ENCODE measurements around the gene ISLR2.
A peak's percentile ranks its signal among the peaks of the same experiment; 100 is the strongest.
"Not testable (repeated sequence)": the region's sequence is repeated elsewhere in the genome, so short reads cannot be mapped to it uniquely, and the experiment has no call there.

Gene ISLR2

GRCh38 chr15:74130155-74130848 lies at the start of gene ISLR2:
TSS of gene ISLR2 (plus strand) at chr15:74130586. CDS start at chr15:74132755, 2,169 bp downstream.
- DNase-seq = no peak

DNA sequence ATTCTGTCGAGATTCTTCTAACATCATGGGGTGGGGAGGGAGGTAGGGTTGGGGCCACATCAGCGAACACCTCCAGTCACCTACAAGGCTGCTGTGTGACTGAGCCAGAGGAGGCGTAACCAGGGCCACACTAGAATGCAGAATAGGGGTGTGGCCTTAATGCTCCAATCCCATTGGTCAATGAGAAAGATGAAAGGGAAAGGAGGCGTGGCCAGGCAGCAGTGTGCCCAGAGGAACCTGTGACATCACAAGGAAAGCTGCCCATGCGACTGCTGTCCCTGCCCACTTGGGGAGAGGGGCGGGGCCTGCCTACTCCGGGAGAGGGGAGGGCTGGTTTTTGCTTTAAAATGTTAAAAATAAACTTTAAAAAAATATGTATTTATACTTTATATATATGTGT lies 47.9 kb upstream of the ISLR2 start, which contains the start of gene GOLGA6A:
GOLGA6A (minus strand) TSS at position 101 of the 400 bp plus-strand sequence; CDS start at position 60, 41 bp downstream.
- DNase-seq = not testable (repeated sequence)

GRCh38 chr15:74094567-74094966 lies 35.8 kb upstream of the ISLR2 start:
- not testable (repeated sequence) for DNase-seq

DNA sequence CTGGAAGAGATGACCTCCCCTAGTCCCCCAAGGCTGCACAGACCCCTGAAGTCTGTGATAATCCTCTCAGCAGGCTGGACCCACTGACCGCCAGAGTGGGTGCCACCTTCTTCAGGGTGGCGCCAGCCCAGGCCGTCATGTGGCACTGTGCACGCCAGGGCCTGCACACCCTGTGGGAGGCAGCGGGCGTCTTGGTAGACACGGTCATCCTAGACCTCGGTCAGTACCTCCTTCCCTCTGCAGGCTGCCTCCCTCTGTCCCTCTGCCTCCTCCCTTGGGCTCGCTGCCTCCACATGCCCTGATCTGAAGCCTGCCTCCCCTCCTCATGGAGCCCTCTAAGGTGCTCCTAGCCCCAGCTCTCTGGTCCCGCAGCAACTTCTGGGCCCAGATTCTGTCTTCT lies 34.8 kb upstream of the ISLR2 start:
- DNase-seq = not testable (repeated sequence)

GRCh38 chr15:74096753-74097474 lies 33.5 kb upstream of the ISLR2 start:
- DNase-seq = not testable (repeated sequence)

DNA sequence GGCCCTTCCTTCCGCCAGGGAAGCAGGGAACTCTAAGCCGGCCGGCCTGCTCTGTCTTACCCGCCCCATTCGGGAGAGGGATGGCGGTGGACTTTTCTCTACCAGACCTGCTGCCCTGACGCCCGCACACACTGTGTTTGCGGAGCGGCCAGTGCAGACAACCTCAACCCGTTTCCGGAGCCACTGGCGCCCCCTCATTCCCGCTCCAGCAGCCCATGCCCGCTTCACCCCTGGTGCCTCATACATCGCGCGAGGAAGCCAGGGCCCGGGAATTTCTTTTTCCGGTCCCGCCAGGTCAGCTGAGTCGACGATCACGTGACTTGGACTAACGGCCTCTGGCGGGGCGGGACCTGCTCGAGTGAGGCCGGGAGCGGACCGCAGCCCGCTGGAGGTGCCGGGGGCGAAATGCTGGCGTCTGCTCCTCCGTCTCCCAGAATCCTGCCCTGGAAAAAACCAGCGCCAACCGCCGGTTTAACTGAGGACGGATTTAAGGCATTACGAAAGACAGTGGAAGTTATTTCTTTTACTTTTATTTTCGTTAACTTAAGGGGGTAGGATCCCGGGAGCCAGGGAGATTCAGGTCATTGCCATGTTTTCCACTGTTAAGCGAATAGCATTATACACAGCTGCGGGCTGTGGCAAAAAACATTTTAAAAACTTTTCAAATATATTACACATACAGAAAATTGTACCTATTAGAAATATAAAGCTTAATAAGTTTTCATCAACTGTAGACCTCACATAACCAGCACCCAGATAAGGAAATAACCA lies 30.2 kb upstream of the ISLR2 start:
- DNase-seq = peak; percentile 37

DNA sequence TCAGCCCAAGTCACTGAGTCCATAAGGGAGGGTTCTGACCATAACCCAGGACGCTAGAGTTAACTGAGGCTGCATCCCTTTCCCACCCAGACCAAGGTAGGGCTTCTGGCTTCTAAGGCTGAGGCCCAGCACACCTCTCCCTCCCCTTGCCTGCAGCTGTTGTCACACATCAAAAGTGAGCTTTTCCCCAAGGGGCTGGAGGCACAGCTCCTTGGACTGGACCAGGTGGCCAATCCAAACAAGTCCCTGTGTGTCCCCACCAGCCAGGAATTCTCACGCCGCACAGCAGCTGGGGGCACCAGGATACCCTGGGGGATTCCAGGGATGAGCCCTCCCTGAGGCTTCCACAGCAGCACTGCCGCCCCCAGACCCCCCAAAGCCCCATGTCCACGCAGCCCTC lies 22.3 kb upstream of the ISLR2 start:
- DNase-seq = no peak

GRCh38 chr15:74108611-74109010 lies 21.8 kb upstream of the ISLR2 start:
- not testable (repeated sequence) for DNase-seq

DNA sequence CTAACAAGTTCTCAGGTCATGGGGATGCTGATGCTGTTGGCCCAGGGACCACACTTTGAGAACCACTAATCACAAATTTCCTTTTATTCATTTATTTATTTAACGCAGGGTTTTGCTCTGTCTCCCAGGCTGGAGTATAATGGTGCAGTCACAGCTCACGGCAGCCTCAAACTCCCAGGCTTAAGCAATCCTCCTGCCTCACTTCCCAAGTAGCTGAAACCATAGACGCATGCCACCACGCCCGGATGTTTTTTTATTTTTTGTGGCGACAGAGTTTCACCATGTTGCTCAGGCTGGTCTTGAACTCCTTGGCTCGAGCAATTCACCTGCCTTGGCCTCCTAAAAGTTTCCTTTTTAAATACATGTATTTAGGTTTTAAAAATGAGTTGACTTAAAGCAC lies 20.7 kb upstream of the ISLR2 start:
- DNase-seq = no peak

GRCh38 chr15:74120426-74120825 lies 10.0 kb upstream of the ISLR2 start:
- no peak for DNase-seq

DNA sequence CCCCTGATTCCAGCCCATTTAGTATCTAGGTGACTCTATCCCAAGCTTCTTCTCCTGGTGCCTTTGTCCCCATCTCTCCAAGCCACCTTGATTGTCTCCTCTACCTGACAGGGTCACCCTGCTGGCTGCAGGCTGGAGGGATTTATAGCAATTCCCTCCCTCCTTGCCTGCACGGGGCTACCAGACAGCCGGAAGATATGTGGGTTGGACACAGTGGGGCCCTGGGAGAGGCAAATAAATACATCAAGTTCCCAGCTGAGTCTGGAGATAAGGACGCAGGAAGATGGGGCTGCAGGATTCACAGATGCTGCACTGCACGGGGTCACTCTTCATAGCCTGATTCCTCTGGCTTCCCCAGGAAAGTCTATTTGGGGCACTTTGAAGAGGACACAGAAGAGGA lies 9.3 kb upstream of the ISLR2 start:
- no peak for DNase-seq

- DNase-seq = no peak
Measured at GRCh38 chr15:74121858-74122257, 8.5 kb upstream of the ISLR2 start.

- no peak for DNase-seq
Measured at GRCh38 chr15:74122403-74123130, 7.8 kb upstream of the ISLR2 start.

- no peak for DNase-seq
Measured at GRCh38 chr15:74123131-74123429, 7.3 kb upstream of the ISLR2 start.

DNA sequence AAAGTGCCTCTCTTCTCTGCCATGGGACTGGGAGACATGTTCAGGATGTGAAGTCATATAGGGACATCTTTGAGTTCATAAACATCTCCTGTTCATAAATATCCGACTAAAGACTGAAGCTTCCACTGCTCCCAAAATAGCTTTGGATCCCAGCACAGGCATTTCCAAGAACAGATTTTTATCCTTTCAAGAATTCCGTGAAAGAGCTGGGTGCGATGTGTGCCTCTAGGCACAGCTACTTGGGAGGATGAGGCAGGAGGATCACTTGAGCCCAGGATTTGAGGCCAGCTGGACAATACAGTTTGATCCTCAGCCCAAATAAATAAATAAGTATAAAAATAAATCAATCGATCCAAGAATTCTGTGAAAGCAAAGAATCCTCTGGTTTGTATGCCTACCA lies 6.7 kb upstream of the ISLR2 start:
- no peak for DNase-seq

DNA sequence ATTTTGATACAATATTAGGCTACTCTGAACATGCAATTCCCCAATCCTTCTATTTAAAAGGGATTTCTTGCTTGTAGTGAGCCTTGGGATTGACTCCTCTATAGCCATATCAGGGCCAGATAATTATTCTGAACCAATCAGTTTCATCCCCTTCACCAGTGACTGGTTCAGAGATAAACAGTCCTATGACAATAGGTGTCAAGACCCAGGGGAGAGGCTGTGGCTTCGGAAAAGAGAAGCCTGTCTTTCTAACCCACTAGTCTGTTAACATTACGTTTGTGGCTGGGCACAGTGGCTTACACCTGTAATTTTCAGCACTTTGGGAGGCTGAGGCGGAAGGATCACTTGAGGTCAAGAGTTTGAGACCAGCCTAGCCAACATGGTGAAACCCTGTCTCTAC lies 6.2 kb upstream of the ISLR2 start:
- no peak for DNase-seq

- DNase-seq = no peak
Measured at GRCh38 chr15:74124759-74125158, 5.6 kb upstream of the ISLR2 start.

DNA sequence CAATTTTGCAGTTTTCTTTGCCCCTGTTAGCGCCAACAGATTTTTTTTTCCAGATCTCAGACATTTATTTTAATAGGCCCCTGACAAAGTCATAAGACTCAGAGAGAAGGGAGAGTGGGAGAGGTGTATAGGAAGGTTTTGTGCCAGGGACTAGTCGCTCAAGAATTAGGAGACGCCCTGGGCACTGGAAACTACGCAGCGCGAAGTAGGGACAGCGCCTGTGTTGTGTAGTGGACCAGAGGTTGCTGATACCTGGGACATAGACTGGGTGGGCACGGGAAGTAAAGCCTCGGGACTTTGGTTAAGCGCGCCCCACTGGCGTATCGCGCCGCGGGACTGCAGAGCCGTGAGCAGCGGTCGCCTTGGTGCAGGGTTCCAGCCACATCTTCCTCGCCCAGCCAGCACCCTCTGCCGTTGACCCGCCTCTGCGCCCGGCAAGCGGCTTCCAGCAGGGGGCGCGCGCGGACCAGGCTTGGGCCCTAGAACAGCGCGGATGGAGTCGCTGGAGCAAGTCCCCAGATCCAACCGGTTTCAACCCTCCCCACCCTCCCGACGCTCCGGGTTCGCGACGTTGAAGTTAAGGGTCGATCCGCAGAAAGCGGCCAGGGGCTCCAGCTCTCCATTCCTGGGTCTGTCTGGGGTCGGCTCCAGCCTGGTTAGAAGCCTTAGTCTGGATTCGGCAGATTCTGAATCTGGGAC lies 3.0 kb upstream of the ISLR2 start:
- peak; percentile 73 for DNase-seq

GRCh38 chr15:74127954-74128784 lies 2.2 kb upstream of the ISLR2 start:
- no peak for DNase-seq

- no peak for DNase-seq
Measured at GRCh38 chr15:74128785-74129585, 1.4 kb upstream of the ISLR2 start.
